GM12891 (cell line): ENCODE data around the gene CCL21.
"Not testable (repeated sequence)": the region's sequence is repeated elsewhere in the genome, so short reads cannot be mapped to it uniquely, and the experiment has no call there.

ENCODE experiments used
- DNase-seq: peaks from one replicate; pipeline ENCODE4 v3.0.0; 2011; ENCODE audit warnings: low spot score; ENCODE audit not compliant: insufficient read length
- FAIRE-seq: peaks from 2 replicates; lab custom pipeline; 2011; peaks lifted over from hg19 to GRCh38; lab: Jason Lieb, UNC
- PAX5 ChIP-seq: IDR thresholded peaks from 2 replicates; pipeline ENCODE4 v1.6.1; 2011; ENCODE audit warnings: low read length, moderate library complexity, mild to moderate bottlenecking; ENCODE audit not compliant: insufficient read depth, severe bottlenecking
- POLR2A ChIP-seq: IDR thresholded peaks from 2 replicates; pipeline ENCODE4 v1.6.1; 2011; ENCODE audit warnings: low read depth, low read length, control low read depth
- POLR2AphosphoS5 ChIP-seq: IDR thresholded peaks from 2 replicates; pipeline ENCODE4 v1.6.1; 2011; ENCODE audit warnings: low read depth, low read length, control low read depth
- POU2F2 ChIP-seq: IDR thresholded peaks from 2 replicates; pipeline ENCODE4 v1.6.1; 2011; ENCODE audit warnings: low read depth, mild to moderate bottlenecking, control low read depth, low read length, moderate library complexity
- SPI1 ChIP-seq: IDR thresholded peaks from 2 replicates; pipeline ENCODE4 v1.6.1; 2011; ENCODE audit warnings: low read depth, low read length, control low read depth
- TAF1 ChIP-seq: IDR thresholded peaks from 2 replicates; pipeline ENCODE4 v1.6.1; 2011; ENCODE audit warnings: low read depth, low read length, control low read depth

The CCL21 gene

GRCh38 chr9:34732886-34733285 is 22.9 kb upstream of the CCL21 start:
- TF ChIP-seq POLR2A: no peak
- no peak for TF ChIP-seq TAF1
- TF ChIP-seq POLR2AphosphoS5: no peak
- TF ChIP-seq PAX5: no peak
- TF ChIP-seq SPI1: no peak
- TF ChIP-seq POU2F2: no peak
- FAIRE-seq (no peak), DNase-seq (no peak)

GRCh38 chr9:34732478-34732877 is 22.5 kb upstream of the CCL21 start:
- DNase-seq: no peak
- TF ChIP-seq PAX5 (no peak), POU2F2 (no peak), SPI1 (no peak), POLR2A (no peak), POLR2AphosphoS5 (no peak), TAF1 (no peak)
- no peak for FAIRE-seq

GRCh38 chr9:34723141-34723540 is 13.2 kb upstream of the CCL21 start:
- FAIRE-seq: no peak
- no peak for TF ChIP-seq TAF1
- no peak for TF ChIP-seq POLR2A
- no peak for TF ChIP-seq POLR2AphosphoS5
- no peak for TF ChIP-seq SPI1
- TF ChIP-seq POU2F2: no peak
- TF ChIP-seq PAX5: no peak

GRCh38 chr9:34719769-34720025 is 9.8 kb upstream of the CCL21 start:
- not testable (repeated sequence) for DNase-seq, FAIRE-seq

More at GRCh38 chr9:34723141-34723540, 13.2 kb upstream of the CCL21 start:
- no peak for DNase-seq

- DNase-seq (no peak), FAIRE-seq (no peak)
- TF ChIP-seq TAF1 (no peak), PAX5 (no peak), POLR2AphosphoS5 (no peak), SPI1 (no peak), POU2F2 (no peak), POLR2A (no peak)
These were observed 9.3 kb upstream of the CCL21 start for GRCh38 chr9:34719021-34719768.

GRCh38 chr9:34717996-34718614 is 8.2 kb upstream of the CCL21 start:
- TF ChIP-seq SPI1: no peak
- TF ChIP-seq POU2F2: no peak
- no peak for TF ChIP-seq POLR2AphosphoS5
- no peak for TF ChIP-seq POLR2A
- no peak for TF ChIP-seq TAF1
- TF ChIP-seq PAX5: no peak
- DNase-seq (no peak), FAIRE-seq (no peak)

- FAIRE-seq (no peak), DNase-seq (no peak)
- TF ChIP-seq PAX5: no peak
- TF ChIP-seq POLR2A: no peak
- TF ChIP-seq TAF1: no peak
- no peak for TF ChIP-seq SPI1
- no peak for TF ChIP-seq POU2F2
- no peak for TF ChIP-seq POLR2AphosphoS5
These were observed 6.8 kb upstream of the CCL21 start for GRCh38 chr9:34716711-34717110.

GRCh38 chr9:34715639-34716215 is 5.8 kb upstream of the CCL21 start:
- DNase-seq (no peak), FAIRE-seq (no peak)
- TF ChIP-seq POLR2A (no peak), TAF1 (no peak), POU2F2 (no peak), SPI1 (no peak), PAX5 (no peak), POLR2AphosphoS5 (no peak)

- no peak for TF ChIP-seq SPI1
- TF ChIP-seq TAF1: no peak
- TF ChIP-seq PAX5: no peak
- TF ChIP-seq POLR2A: no peak
- TF ChIP-seq POLR2AphosphoS5: no peak
- no peak for TF ChIP-seq POU2F2
- FAIRE-seq (no peak), DNase-seq (no peak)
These were observed 4.1 kb upstream of the CCL21 start for GRCh38 chr9:34714007-34714406.

GRCh38 chr9:34712140-34712539 is 2.2 kb upstream of the CCL21 start:
- TF ChIP-seq POU2F2: no peak
- FAIRE-seq (no peak), DNase-seq (no peak)
